Measurements from ENCODE around the gene ATG14. TPM values are rescaled to one million over a fixed set of nuclear protein-coding genes. Genes with fewer than 3 reads are reported as not detected.

Gene ATG14
- total and polyA plus RNA-seq, 8 donors, result 3.0 to 8.1 (median 4.7) TPM

DNA sequence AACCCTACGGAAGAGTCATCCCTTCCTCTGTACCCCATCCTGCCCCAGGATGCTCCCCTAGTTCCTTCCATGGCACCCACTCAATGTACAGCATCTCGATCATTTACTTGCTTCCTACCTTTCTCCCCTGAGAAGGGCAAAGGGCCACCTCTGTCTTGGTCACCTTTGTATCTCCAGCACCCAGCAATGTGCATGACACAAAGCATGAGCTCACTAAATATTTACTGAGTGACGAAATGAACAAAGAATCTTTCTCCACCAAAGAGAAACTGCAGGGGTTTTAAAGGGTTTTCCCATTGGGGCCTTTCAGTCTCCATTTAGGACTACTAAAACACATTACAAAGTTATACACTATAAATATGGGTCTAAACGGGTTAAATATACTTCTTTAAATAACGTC lies 30.6 kb downstream of the ATG14 start:
- TF ChIP-seq, protein P1, sequence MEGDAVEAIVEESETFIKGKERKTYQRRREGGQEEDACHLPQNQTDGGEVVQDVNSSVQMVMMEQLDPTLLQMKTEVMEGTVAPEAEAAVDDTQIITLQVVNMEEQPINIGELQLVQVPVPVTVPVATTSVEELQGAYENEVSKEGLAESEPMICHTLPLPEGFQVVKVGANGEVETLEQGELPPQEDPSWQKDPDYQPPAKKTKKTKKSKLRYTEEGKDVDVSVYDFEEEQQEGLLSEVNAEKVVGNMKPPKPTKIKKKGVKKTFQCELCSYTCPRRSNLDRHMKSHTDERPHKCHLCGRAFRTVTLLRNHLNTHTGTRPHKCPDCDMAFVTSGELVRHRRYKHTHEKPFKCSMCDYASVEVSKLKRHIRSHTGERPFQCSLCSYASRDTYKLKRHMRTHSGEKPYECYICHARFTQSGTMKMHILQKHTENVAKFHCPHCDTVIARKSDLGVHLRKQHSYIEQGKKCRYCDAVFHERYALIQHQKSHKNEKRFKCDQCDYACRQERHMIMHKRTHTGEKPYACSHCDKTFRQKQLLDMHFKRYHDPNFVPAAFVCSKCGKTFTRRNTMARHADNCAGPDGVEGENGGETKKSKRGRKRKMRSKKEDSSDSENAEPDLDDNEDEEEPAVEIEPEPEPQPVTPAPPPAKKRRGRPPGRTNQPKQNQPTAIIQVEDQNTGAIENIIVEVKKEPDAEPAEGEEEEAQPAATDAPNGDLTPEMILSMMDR (IDR thresholded peaks at IDR 0.05), result no peak
- DNase-seq (no peak), ATAC-seq (no peak), FAIRE-seq (no peak)
- Histone ChIP-seq H3K36me3 (peaks cover 0 to 47% (median 4%) of the 10 kb centered on the region in 3 donors), H3K4me1 (no peaks in the 10 kb centered on the region), H3K4me3 (no peak overlapping the region), H3K27ac (no peak overlapping the region), H3K9me3 (no peaks in the 10 kb centered on the region), H3K27me3 (no peaks in the 10 kb centered on the region)
- intact Hi-C loops (cut with DNase I), result no loop called here
- 76 to 77% methylated on average over 5 of the region's 5 CpGs for WGBS, 2 donors

DNA sequence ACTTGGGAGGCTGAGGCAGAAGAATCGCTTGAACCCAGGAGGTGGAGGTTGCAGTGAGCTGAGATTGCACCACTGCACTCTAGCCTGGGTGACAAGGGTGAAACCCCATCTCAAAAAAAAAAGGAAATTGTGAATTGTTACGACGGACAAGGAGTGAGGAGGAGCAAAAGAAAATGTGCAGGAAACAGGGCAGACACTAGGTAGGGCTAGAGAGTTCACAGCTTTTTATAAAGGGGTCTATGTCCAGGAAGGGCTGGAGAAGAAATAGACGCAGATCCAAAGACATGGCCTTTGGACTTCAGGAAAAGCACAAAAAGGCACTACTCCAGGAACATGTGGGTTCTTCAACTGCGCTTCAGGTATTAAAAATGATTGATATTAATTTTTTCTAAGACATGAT lies 34.4 kb downstream of the ATG14 start:
- TF ChIP-seq, protein P1 (IDR thresholded peaks at IDR 0.05), result no peak
- Histone ChIP-seq H3K36me3 (peaks cover 0 to 49% (median 4%) of the 10 kb centered on the region in 3 donors), H3K4me3 (no peak overlapping the region), H3K27me3 (no peaks in the 10 kb centered on the region), H3K4me1 (no peaks in the 10 kb centered on the region), H3K9me3 (no peaks in the 10 kb centered on the region), H3K27ac (no peak overlapping the region)
- no peak for ATAC-seq
- 87 to 94% methylated on average over 5 of the region's 5 CpGs for WGBS, 2 donors
- DNase-seq, result no peak
- intact Hi-C loops (cut with DNase I), result no loop called here
- no peak for FAIRE-seq

DNA sequence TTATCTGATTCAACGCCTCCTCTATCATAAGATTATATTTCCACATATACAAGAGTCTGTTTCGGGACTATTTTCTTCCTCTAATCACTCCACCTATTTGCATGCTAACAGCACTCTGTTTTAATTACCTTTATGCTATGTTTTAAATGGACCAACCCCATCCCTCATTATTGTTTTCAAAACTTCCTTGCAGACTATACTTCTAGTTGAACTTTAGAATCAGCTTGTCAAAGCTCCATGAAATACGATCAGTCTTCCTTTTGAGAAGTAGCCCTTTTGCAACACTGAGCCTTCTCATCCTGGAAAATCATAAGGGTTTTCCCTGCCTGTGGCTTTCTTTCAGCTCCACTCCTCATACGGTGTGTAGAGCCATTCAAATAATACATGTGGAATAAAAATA lies 36.9 kb downstream of the ATG14 start:
- FAIRE-seq, result no peak
- H3K4me1 ChIP-seq, result no peaks in the 10 kb centered on the region
- ATAC-seq, result no peak
- no peaks in the 10 kb centered on the region for H3K27me3 ChIP-seq
- TF ChIP-seq, protein P1 (IDR thresholded peaks at IDR 0.05), result no peak
- H3K4me3 ChIP-seq, result no peak overlapping the region
- no peaks in the 10 kb centered on the region for H3K9me3 ChIP-seq
- WGBS, 2 donors, result 95% methylated on average over 4 of the region's 4 CpGs
- DNase-seq, result no peak
- no peak overlapping the region for H3K27ac ChIP-seq
- peaks cover 0 to 30% (median 0%) of the 10 kb centered on the region in 3 donors for H3K36me3 ChIP-seq
- intact Hi-C loops (cut with DNase I), result no loop called here

DNA sequence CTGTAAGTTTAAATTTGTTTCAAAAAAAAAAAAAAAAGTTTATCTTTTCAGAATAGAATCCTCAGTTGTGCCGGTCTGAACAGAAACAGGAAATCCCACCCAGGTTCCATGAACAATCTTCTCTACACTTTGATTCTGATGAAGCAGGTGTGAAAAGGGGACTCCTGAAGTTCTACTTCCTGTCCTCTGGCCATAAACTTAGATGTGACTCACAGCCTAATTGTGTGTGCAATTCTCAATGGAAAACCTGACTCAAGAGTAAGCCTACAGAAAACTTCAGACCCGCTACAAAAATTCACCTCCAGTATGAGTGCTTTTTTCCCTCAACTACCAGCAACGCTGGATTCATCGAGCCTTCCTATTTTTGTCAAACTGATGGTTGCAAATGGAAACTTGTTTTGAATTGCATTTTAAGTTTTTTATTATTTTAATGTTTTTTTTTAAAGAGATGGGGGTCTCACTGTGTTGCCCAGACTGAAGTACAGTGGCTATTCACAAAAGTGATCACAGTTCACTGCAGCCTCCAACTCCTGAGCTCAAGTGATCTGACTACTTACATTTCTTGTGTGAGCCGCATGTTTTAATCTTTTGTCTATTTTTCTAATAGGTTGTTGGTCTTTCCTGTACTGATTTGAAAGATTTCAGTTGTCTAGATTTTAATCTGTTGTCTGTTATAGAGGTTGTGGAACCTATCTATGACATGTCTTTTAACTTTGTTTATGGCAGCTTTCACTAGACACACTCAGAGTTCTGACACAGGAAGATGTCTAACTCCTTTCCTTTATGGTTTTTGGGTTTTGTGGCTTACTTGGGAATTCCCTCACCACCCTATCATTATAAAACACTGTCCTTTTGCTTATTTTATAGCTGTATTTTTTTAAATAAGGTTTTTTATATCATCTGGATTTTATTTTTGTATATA lies 37.6 kb downstream of the ATG14 start:
- FAIRE-seq, result no peak
- H3K4me1 ChIP-seq, result no peaks in the 10 kb centered on the region
- TF ChIP-seq, protein P1 (IDR thresholded peaks at IDR 0.05), result no peak
- no peak for DNase-seq
- intact Hi-C loops (cut with DNase I), result no loop called here
- peaks cover 0 to 23% (median 5%) of the 10 kb centered on the region in 3 donors for H3K36me3 ChIP-seq
- H3K9me3 ChIP-seq, result no peaks in the 10 kb centered on the region
- ATAC-seq, result no peak
- 89 to 95% methylated on average over 5 of the region's 5 CpGs for WGBS, 2 donors
- H3K27me3 ChIP-seq, result no peaks in the 10 kb centered on the region
- H3K4me3 ChIP-seq, result no peak overlapping the region
- H3K27ac ChIP-seq, result no peak overlapping the region

DNA sequence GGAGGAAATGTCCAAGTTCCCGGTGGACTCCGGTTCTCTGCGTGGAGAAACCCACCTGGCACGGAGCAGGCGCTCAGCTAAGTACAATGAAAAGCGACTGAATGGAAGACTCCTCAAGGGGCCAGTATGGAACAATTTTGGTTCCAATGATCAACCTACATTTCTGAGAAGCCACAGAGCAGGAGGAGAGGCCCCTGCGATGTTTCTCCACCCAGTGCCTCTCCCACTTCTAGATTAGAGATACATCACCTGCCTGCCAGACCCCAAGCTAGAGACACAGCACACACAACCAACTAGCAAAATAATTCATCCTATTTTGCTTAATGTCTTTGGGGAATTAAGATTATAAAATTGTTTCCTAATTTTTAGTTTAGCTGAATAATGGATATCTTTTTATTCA lies 38.8 kb downstream of the ATG14 start:
- H3K36me3 ChIP-seq, result peaks cover 0 to 22% (median 5%) of the 10 kb centered on the region in 3 donors
- no peak for ATAC-seq
- no peaks in the 10 kb centered on the region for H3K9me3 ChIP-seq
- DNase-seq, result no peak
- FAIRE-seq, result no peak
- intact Hi-C loops (cut with DNase I), result no loop called here
- no peak overlapping the region for H3K27ac ChIP-seq
- 93 to 95% methylated on average over 7 of the region's 7 CpGs for WGBS, 2 donors
- H3K4me1 ChIP-seq, result no peaks in the 10 kb centered on the region
- TF ChIP-seq, protein P1 (IDR thresholded peaks at IDR 0.05), result no peak
- H3K27me3 ChIP-seq, result no peaks in the 10 kb centered on the region
- H3K4me3 ChIP-seq, result no peak overlapping the region

All from pancreas (tissue), 10 donors.